ENCODE measurements around the gene EFTUD2.
"Not testable (repeated sequence)": the region's sequence is repeated elsewhere in the genome, so short reads cannot be mapped to it uniquely, and the experiment has no call there.

The EFTUD2 gene

GRCh38 chr17:44825236-44825635 is 74.0 kb downstream of the EFTUD2 start:
- not testable (repeated sequence) for H2BK12ac ChIP-seq (ENCODE audit: low read length); H3K36me3 ChIP-seq (ENCODE audit: control insufficient read depth in 1 of 2, insufficient read depth in 2 of 2, low read length in 2 of 2); H3K4me3 ChIP-seq (ENCODE audit: low read depth, low read length); H3K9ac ChIP-seq (ENCODE audit: low read length); H3K14ac ChIP-seq (ENCODE audit: low read length); H3K27me3 ChIP-seq (ENCODE audit: insufficient read depth, low read length); H4K91ac ChIP-seq (ENCODE audit: low read depth, low read length); H3K4me2 ChIP-seq (ENCODE audit: low read length); H2AK5ac ChIP-seq (ENCODE audit: low read length); H3K4me1 ChIP-seq (ENCODE audit: control insufficient read depth in 1 of 2, insufficient read depth in 2 of 2, low read length in 2 of 2); H3K27ac ChIP-seq (ENCODE audit: low read depth, low read length); H2AFZ ChIP-seq (ENCODE audit: insufficient read depth, low read length, poor library complexity); H3K18ac ChIP-seq (ENCODE audit: low read length); H4K8ac ChIP-seq (ENCODE audit: low read depth, low read length); H3K9me3 ChIP-seq (ENCODE audit: insufficient read depth, low read depth, low read length); H2BK120ac ChIP-seq (ENCODE audit: insufficient read depth, low read length, poor library complexity); H4K12ac ChIP-seq (ENCODE audit: low read depth, low read length); H2BK5ac ChIP-seq (ENCODE audit: low read depth, low read length, poor library complexity); H3K23ac ChIP-seq (ENCODE audit: low read length)
- WGBS (ENCODE audit: extremely low coverage, insufficient coverage, insufficient read length): no CpG with 5 or more reads among the region's 9 CpGs
- peak; percentile 65 to 76 for DNase-seq
- peaks cover 13% of the 10 kb centered on the region for H3K79me2 ChIP-seq (ENCODE audit: control insufficient read depth, insufficient read depth, low read length, poor library complexity)
- peaks cover 10% of the 10 kb centered on the region for H3K79me1 ChIP-seq (ENCODE audit: low read length)
- H3K4ac ChIP-seq (ENCODE audit: low read depth, low read length): peak overlapping the region; percentile 83

GRCh38 chr17:44820631-44821212 is 78.5 kb downstream of the EFTUD2 start:
- Histone ChIP-seq H2BK12ac (ENCODE audit: low read length) (no peak overlapping the region), H3K4me3 (ENCODE audit: low read depth, low read length) (no peak overlapping the region), H3K27me3 (ENCODE audit: insufficient read depth, low read length) (no peaks in the 10 kb centered on the region), H2BK5ac (ENCODE audit: low read depth, low read length, poor library complexity) (no peak overlapping the region), H2BK120ac (ENCODE audit: insufficient read depth, low read length, poor library complexity) (no peak overlapping the region), H3K23ac (ENCODE audit: low read length) (no peak overlapping the region), H3K4me1 (ENCODE audit: control insufficient read depth in 1 of 2, insufficient read depth in 2 of 2, low read length in 2 of 2) (no peaks in the 10 kb centered on the region), H3K79me2 (ENCODE audit: control insufficient read depth, insufficient read depth, low read length, poor library complexity) (peaks cover 2% of the 10 kb centered on the region), H4K12ac (ENCODE audit: low read depth, low read length) (no peak overlapping the region), H4K8ac (ENCODE audit: low read depth, low read length) (no peak overlapping the region), H3K18ac (ENCODE audit: low read length) (no peak overlapping the region), H3K9me3 (ENCODE audit: insufficient read depth, low read depth, low read length) (no peaks in the 10 kb centered on the region), H3K27ac (ENCODE audit: low read depth, low read length) (no peak overlapping the region), H3K79me1 (ENCODE audit: low read length) (no peaks in the 10 kb centered on the region), H3K9ac (ENCODE audit: low read length) (no peak overlapping the region), H3K14ac (ENCODE audit: low read length) (no peak overlapping the region), H3K36me3 (ENCODE audit: control insufficient read depth in 1 of 2, insufficient read depth in 2 of 2, low read length in 2 of 2) (peaks cover 2 to 3% of the 10 kb centered on the region in 2 experiments), H4K91ac (ENCODE audit: low read depth, low read length) (no peak overlapping the region), H2AK5ac (ENCODE audit: low read length) (no peak overlapping the region), H2AFZ (ENCODE audit: insufficient read depth, low read length, poor library complexity) (no peak overlapping the region), H3K4ac (ENCODE audit: low read depth, low read length) (no peak overlapping the region), H3K4me2 (ENCODE audit: low read length) (no peak overlapping the region)
- peak; percentile 68 to 82 for DNase-seq
- no CpG with 5 or more reads among the region's 7 CpGs for WGBS (ENCODE audit: extremely low coverage, insufficient coverage, insufficient read length)

- WGBS (ENCODE audit: extremely low coverage, insufficient coverage, insufficient read length): no CpG with 5 or more reads among the region's 6 CpGs
- H3K18ac ChIP-seq (ENCODE audit: low read length); H2AK5ac ChIP-seq (ENCODE audit: low read length); H2BK12ac ChIP-seq (ENCODE audit: low read length); H3K27ac ChIP-seq (ENCODE audit: low read depth, low read length); H4K8ac ChIP-seq (ENCODE audit: low read depth, low read length); H3K9ac ChIP-seq (ENCODE audit: low read length); DNase-seq; H2BK5ac ChIP-seq (ENCODE audit: low read depth, low read length, poor library complexity); H3K4me1 ChIP-seq (ENCODE audit: control insufficient read depth in 1 of 2, insufficient read depth in 2 of 2, low read length in 2 of 2); H2AFZ ChIP-seq (ENCODE audit: insufficient read depth, low read length, poor library complexity); H4K12ac ChIP-seq (ENCODE audit: low read depth, low read length); H3K14ac ChIP-seq (ENCODE audit: low read length); H3K79me1 ChIP-seq (ENCODE audit: low read length); H3K36me3 ChIP-seq (ENCODE audit: control insufficient read depth in 1 of 2, insufficient read depth in 2 of 2, low read length in 2 of 2); H3K27me3 ChIP-seq (ENCODE audit: insufficient read depth, low read length); H3K9me3 ChIP-seq (ENCODE audit: insufficient read depth, low read depth, low read length); H3K79me2 ChIP-seq (ENCODE audit: control insufficient read depth, insufficient read depth, low read length, poor library complexity); H3K4me3 ChIP-seq (ENCODE audit: low read depth, low read length); H2BK120ac ChIP-seq (ENCODE audit: insufficient read depth, low read length, poor library complexity); H4K91ac ChIP-seq (ENCODE audit: low read depth, low read length); H3K4me2 ChIP-seq (ENCODE audit: low read length); H3K23ac ChIP-seq (ENCODE audit: low read length): not testable (repeated sequence)
- peak overlapping the region; percentile 89 for H3K4ac ChIP-seq (ENCODE audit: low read depth, low read length)
Observed at GRCh38 chr17:44818508-44818907, 80.7 kb downstream of the EFTUD2 start.

GRCh38 chr17:44812263-44812662 is 87.0 kb downstream of the EFTUD2 start:
- Histone ChIP-seq H3K4me2 (ENCODE audit: low read length) (no peak overlapping the region), H4K12ac (ENCODE audit: low read depth, low read length) (no peak overlapping the region), H3K27me3 (ENCODE audit: insufficient read depth, low read length) (no peaks in the 10 kb centered on the region), H2AK5ac (ENCODE audit: low read length) (no peak overlapping the region), H3K4me3 (ENCODE audit: low read depth, low read length) (no peak overlapping the region), H4K8ac (ENCODE audit: low read depth, low read length) (no peak overlapping the region), H3K18ac (ENCODE audit: low read length) (no peak overlapping the region), H3K14ac (ENCODE audit: low read length) (no peak overlapping the region), H4K91ac (ENCODE audit: low read depth, low read length) (no peak overlapping the region), H3K4me1 (ENCODE audit: control insufficient read depth in 1 of 2, insufficient read depth in 2 of 2, low read length in 2 of 2) (no peaks in the 10 kb centered on the region), H3K9ac (ENCODE audit: low read length) (no peak overlapping the region), H2BK120ac (ENCODE audit: insufficient read depth, low read length, poor library complexity) (no peak overlapping the region), H3K4ac (ENCODE audit: low read depth, low read length) (no peak overlapping the region), H3K9me3 (ENCODE audit: insufficient read depth, low read depth, low read length) (no peaks in the 10 kb centered on the region), H3K27ac (ENCODE audit: low read depth, low read length) (no peak overlapping the region), H2BK12ac (ENCODE audit: low read length) (no peak overlapping the region), H2AFZ (ENCODE audit: insufficient read depth, low read length, poor library complexity) (no peak overlapping the region), H3K23ac (ENCODE audit: low read length) (no peak overlapping the region), H3K79me1 (ENCODE audit: low read length) (no peaks in the 10 kb centered on the region), H3K79me2 (ENCODE audit: control insufficient read depth, insufficient read depth, low read length, poor library complexity) (peaks cover 3% of the 10 kb centered on the region), H2BK5ac (ENCODE audit: low read depth, low read length, poor library complexity) (no peak overlapping the region), H3K36me3 (ENCODE audit: control insufficient read depth in 1 of 2, insufficient read depth in 2 of 2, low read length in 2 of 2) (no peaks in the 10 kb centered on the region)
- no peak for DNase-seq
- WGBS (ENCODE audit: extremely low coverage, insufficient coverage, insufficient read length): no CpG with 5 or more reads among the region's 4 CpGs
